ENCODE measurements around the gene EGFL8. TPM values are rescaled to one million over a fixed set of nuclear protein-coding genes. Genes with fewer than 3 reads are reported as not detected.
"Not testable (repeated sequence)": the region's sequence is repeated elsewhere in the genome, so short reads cannot be mapped to it uniquely, and the experiment has no call there.

EGFL8 gene
- total and polyA plus RNA-seq, 9 donors, result 11.8 to 47.3 (median 36.7) TPM

DNA sequence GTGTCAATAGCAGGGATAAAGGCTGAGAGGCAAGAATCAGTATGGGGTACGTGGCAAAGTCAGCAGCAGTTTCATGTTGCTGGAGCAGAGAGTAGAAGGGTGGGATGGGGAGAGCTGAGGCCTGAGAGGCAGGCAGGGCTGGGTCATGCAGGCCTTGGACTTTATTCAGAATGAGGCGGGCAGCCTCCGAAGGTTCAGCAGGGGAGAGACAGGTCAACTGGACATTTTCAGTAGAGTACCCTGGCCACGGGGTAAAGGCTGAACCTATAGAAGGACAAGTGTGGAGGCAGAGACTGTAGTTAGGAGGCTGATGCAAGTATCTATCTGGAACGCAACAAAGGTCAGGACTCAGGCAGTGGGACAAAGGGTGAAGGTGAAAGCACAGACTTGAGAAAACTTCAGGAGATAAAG, 45.8 kb downstream of the EGFL8 start:
- TF ChIP-seq EP300 (IDR thresholded peaks at IDR 0.05), result no peak
- TF ChIP-seq, protein P1, sequence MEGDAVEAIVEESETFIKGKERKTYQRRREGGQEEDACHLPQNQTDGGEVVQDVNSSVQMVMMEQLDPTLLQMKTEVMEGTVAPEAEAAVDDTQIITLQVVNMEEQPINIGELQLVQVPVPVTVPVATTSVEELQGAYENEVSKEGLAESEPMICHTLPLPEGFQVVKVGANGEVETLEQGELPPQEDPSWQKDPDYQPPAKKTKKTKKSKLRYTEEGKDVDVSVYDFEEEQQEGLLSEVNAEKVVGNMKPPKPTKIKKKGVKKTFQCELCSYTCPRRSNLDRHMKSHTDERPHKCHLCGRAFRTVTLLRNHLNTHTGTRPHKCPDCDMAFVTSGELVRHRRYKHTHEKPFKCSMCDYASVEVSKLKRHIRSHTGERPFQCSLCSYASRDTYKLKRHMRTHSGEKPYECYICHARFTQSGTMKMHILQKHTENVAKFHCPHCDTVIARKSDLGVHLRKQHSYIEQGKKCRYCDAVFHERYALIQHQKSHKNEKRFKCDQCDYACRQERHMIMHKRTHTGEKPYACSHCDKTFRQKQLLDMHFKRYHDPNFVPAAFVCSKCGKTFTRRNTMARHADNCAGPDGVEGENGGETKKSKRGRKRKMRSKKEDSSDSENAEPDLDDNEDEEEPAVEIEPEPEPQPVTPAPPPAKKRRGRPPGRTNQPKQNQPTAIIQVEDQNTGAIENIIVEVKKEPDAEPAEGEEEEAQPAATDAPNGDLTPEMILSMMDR (IDR thresholded peaks at IDR 0.05), result no peak
- TF ChIP-seq POLR2A (IDR thresholded peaks at IDR 0.05), result no peak
- H3K27ac ChIP-seq, result no peak overlapping the region
- H3K4me1 ChIP-seq (ENCODE audit: insufficient read depth), result no peaks in the 10 kb centered on the region
- intact Hi-C loops (cut with DNase I), result no loop called here
- 78 to 90% (median 85%) methylated on average over 5 of the region's 5 CpGs for WGBS, 3 donors
- no peak for DNase-seq
- no peak overlapping the region for H3K4me3 ChIP-seq
- H3K9me3 ChIP-seq, result no peaks in the 10 kb centered on the region
- H3K36me3 ChIP-seq, result no peaks in the 10 kb centered on the region
- H3K27me3 ChIP-seq, result no peaks in the 10 kb centered on the region

DNA sequence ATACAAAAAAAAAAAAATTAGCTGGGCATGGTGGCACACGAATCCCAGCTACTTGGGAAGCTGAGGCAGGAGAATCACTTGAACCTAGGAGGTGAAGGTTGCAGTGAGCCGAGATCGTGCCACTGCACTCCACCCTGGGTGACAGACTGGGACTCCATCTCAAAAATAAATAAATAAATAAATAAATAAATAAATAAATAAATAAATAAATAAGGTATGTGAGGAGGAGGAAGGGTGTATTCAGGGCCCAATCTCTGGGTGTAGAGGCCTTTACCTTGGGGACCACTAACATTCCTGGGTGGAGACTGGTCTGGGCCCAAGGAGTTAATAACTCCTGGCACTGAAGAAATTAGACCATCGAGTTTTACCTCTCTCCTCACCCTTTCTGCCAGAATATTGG, 47.0 kb downstream of the EGFL8 start:
- H3K9me3 ChIP-seq; H3K36me3 ChIP-seq; H3K4me1 ChIP-seq (ENCODE audit: insufficient read depth); DNase-seq; H3K27me3 ChIP-seq; intact Hi-C loops (cut with DNase I); H3K27ac ChIP-seq; H3K4me3 ChIP-seq: not testable (repeated sequence)
- 77 to 80% (median 77%) methylated on average over 4 of the region's 4 CpGs for WGBS, 3 donors

DNA sequence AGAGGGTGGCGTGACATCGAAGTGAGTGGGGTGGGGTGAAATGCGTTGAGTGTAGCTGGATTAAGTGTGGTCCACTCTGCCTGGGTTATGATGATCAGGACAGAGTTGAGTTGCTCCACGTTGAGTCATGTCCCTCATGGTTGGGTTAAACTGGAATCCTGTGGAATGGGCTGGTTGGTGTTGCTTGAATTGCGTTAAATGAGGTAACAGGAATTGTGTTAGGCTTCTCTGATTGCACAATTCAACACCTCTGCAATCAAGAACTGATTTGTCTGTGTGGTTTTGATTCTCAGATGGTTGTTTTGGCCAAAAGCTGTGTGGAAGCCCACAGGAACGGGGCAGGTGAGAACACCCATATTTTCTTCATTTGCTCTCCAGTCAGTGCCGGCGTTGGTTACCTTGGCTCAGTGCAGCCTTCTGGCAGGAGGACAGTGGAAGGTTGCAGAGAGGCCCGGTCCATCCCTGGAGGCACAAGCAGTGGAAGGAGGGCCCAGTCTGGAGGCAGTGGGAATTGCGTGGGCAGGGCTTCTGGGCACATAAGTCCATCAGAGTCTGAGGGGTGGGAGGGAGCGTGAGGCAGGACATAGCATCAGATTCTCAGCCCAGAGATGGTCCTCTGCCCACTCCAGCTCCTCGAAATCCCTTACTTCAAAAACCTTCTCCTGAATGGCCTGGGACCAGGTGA, 47.8 kb downstream of the EGFL8 start:
- Histone ChIP-seq H3K4me3 (no peak overlapping the region), H3K27ac (no peak overlapping the region), H3K27me3 (no peaks in the 10 kb centered on the region), H3K4me1 (ENCODE audit: insufficient read depth) (no peaks in the 10 kb centered on the region), H3K36me3 (no peaks in the 10 kb centered on the region), H3K9me3 (no peaks in the 10 kb centered on the region)
- no peak for TF ChIP-seq POLR2A (IDR thresholded peaks at IDR 0.05)
- no peak for TF ChIP-seq EP300 (IDR thresholded peaks at IDR 0.05)
- TF ChIP-seq, protein P1 (IDR thresholded peaks at IDR 0.05), result no peak
- DNase-seq, result no peak
- 80 to 85% (median 81%) methylated on average over 12 of the region's 12 CpGs for WGBS, 3 donors
- intact Hi-C loops (cut with DNase I), result no loop called here

DNA sequence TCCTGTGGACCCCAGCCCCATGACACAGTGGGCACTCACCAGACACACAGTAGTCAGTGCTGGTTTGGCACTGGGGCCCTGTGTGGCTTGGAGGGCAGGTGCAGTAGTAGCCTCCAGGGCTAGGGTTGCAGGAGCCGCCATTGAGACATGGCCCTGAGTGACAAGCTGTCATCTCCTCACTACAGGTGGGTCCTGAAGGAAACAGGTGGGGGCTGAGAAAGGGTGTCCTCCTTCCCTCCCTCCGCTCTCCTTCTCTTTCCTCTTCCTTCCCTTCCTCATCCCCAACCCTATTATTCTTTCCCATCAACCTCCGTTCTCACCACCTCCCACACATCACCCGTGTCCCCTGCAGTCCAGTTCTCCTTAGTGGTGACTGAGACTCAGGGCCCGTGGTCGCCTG, 49.3 kb downstream of the EGFL8 start:
- H3K4me3 ChIP-seq, result no peak overlapping the region
- intact Hi-C loops (cut with DNase I), result no loop called here
- H3K4me1 ChIP-seq (ENCODE audit: insufficient read depth), result no peaks in the 10 kb centered on the region
- 78 to 85% (median 82%) methylated on average over 6 of the region's 6 CpGs for WGBS, 3 donors
- no peak for DNase-seq
- no peak for TF ChIP-seq POLR2A (IDR thresholded peaks at IDR 0.05)
- TF ChIP-seq, protein P1 (IDR thresholded peaks at IDR 0.05), result no peak
- no peak for TF ChIP-seq EP300 (IDR thresholded peaks at IDR 0.05)
- no peak overlapping the region for H3K27ac ChIP-seq
- H3K36me3 ChIP-seq, result no peaks in the 10 kb centered on the region
- no peaks in the 10 kb centered on the region for H3K27me3 ChIP-seq
- H3K9me3 ChIP-seq, result no peaks in the 10 kb centered on the region

DNA sequence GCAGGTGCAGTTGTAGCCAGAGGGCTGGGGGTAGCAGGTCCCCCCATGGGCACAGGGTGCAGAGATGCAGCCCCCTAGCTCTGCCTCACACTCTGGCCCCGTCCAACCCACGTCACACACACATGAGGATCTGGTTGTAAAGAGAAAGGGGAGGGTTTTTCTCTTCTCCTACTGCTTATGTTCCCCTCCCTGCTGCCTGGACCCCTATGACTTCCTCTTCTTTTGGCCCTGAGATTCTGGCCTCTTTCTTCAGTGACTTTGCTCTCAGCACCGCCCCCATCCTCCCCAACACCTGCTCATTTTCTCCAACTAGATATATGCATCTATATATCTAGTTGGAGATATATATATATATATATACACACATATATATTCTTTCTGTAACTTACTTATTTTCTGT, 49.7 kb downstream of the EGFL8 start:
- intact Hi-C loops (cut with DNase I), result no loop called here
- Histone ChIP-seq H3K27me3 (no peaks in the 10 kb centered on the region), H3K4me1 (ENCODE audit: insufficient read depth) (no peaks in the 10 kb centered on the region), H3K36me3 (no peaks in the 10 kb centered on the region), H3K9me3 (no peaks in the 10 kb centered on the region), H3K27ac (no peak overlapping the region), H3K4me3 (no peak overlapping the region)
- DNase-seq, result no peak
- WGBS, 3 donors, result 78 to 85% (median 83%) methylated on average over 3 of the region's 3 CpGs
- TF ChIP-seq, protein P1 (IDR thresholded peaks at IDR 0.05), result no peak
- TF ChIP-seq POLR2A (IDR thresholded peaks at IDR 0.05), result no peak
- TF ChIP-seq EP300 (IDR thresholded peaks at IDR 0.05), result no peak

Measured in ovary (tissue), 9 donors.